Measurements from ENCODE around the gene ACVRL1. TPM values are rescaled to one million over a fixed set of nuclear protein-coding genes. Genes with fewer than 3 reads are reported as not detected.
A peak's percentile ranks its signal among the peaks of the same experiment; 100 is the strongest.

Gene ACVRL1
- total RNA-seq, 2 experiments from 2014 or later = not detected

DNA sequence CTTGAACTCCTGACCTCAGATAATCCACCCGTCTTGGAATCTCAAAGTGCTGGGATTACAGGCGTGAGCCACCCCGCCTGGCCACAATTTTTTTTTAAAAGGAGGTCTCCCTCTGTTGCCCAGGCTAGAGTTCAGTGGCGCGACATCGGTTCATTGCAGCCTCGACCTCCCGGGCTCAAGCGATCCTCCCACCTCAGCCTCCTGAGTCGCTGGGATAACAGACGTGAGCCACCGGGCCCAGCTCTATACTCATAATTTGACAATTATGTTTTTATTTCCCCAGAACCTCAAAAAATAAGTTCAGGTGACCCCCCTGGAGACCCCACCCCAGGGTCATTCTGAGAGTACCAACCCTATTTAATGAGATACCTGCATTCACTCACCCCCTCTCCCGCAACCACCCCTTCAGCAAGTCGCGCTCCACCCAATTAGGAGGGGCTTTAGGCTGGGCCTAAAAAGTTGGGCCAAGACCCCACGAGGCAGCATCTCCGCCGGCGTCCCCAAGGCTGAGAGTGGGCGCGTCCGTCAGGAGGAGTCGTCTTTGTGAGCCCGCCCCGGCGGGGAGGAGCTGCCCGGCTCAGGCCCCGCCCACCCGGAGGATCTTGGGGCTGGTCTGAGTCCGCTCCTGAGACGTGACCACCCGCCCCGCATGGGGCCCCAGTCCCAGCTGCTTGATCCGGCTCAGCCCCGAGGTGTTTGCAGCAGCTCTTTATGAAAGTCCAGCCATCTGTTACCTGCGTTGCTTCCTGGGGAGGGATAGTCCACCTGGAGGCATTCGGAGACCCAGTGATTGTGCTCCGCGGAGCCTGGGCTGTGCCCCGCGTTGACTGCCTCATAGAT lies 19.6 kb upstream of the ACVRL1 start, which contains the start of gene ANKRD33:
ANKRD33 (plus strand) TSS at position 628 of the 840 bp plus-strand sequence; CDS start at position 712, 84 bp downstream.
- H3K36me3 ChIP-seq (ENCODE audit: insufficient read depth, low read length) = no peaks in the 10 kb centered on the region
- intact Hi-C loops (cut with DNase I, micrococcal nuclease) = no loop called here
- H3K4me1 Mint-ChIP-seq (ENCODE audit: low read depth) = peaks cover 21% of the 10 kb centered on the region
- H3K4me3 Mint-ChIP-seq = no peak within 1 kb of the TSS
- H3K9me3 ChIP-seq (ENCODE audit: control insufficient read depth in 1 of 2, insufficient read depth in 1 of 2, low read length in 2 of 2) = peaks cover 0 to 3% of the 10 kb centered on the region in 2 experiments
- H3K27me3 ChIP-seq (ENCODE audit: control insufficient read depth in 1 of 2, insufficient read depth in 2 of 2, low read length in 2 of 2) = peaks cover 0 to 2% of the 10 kb centered on the region in 2 experiments
- H3K27ac Mint-ChIP-seq = peak within 1 kb of the TSS; percentile 33
- no peak within 1 kb of the TSS for H3K27ac ChIP-seq (ENCODE audit: low read depth in 1 of 2, low read length in 2 of 2)
- H3K4me3 ChIP-seq (ENCODE audit: low read length) = no peak within 1 kb of the TSS
- no peaks in the 10 kb centered on the region for H3K27me3 Mint-ChIP-seq
- no peaks in the 10 kb centered on the region for H3K36me3 Mint-ChIP-seq (ENCODE audit: low read depth)
- TF ChIP-seq, protein P1, sequence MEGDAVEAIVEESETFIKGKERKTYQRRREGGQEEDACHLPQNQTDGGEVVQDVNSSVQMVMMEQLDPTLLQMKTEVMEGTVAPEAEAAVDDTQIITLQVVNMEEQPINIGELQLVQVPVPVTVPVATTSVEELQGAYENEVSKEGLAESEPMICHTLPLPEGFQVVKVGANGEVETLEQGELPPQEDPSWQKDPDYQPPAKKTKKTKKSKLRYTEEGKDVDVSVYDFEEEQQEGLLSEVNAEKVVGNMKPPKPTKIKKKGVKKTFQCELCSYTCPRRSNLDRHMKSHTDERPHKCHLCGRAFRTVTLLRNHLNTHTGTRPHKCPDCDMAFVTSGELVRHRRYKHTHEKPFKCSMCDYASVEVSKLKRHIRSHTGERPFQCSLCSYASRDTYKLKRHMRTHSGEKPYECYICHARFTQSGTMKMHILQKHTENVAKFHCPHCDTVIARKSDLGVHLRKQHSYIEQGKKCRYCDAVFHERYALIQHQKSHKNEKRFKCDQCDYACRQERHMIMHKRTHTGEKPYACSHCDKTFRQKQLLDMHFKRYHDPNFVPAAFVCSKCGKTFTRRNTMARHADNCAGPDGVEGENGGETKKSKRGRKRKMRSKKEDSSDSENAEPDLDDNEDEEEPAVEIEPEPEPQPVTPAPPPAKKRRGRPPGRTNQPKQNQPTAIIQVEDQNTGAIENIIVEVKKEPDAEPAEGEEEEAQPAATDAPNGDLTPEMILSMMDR (IDR thresholded peaks at IDR 0.05) = no peak
- peaks cover 11% of the 10 kb centered on the region for H3K4me1 ChIP-seq (ENCODE audit: insufficient read depth, low read length)
- ChIA-PET POLR2A (interaction anchor here (1.5 kb wide), 1 partner anchor 24 kb away, joined by 5 read pairs; no protein-coding TSS in a partner anchor), CTCF (no interaction called here)
- DNase-seq (no peak), ATAC-seq (ENCODE audit: poor library complexity) (no peak)
- no peaks in the 10 kb centered on the region for H3K9me3 Mint-ChIP-seq

DNA sequence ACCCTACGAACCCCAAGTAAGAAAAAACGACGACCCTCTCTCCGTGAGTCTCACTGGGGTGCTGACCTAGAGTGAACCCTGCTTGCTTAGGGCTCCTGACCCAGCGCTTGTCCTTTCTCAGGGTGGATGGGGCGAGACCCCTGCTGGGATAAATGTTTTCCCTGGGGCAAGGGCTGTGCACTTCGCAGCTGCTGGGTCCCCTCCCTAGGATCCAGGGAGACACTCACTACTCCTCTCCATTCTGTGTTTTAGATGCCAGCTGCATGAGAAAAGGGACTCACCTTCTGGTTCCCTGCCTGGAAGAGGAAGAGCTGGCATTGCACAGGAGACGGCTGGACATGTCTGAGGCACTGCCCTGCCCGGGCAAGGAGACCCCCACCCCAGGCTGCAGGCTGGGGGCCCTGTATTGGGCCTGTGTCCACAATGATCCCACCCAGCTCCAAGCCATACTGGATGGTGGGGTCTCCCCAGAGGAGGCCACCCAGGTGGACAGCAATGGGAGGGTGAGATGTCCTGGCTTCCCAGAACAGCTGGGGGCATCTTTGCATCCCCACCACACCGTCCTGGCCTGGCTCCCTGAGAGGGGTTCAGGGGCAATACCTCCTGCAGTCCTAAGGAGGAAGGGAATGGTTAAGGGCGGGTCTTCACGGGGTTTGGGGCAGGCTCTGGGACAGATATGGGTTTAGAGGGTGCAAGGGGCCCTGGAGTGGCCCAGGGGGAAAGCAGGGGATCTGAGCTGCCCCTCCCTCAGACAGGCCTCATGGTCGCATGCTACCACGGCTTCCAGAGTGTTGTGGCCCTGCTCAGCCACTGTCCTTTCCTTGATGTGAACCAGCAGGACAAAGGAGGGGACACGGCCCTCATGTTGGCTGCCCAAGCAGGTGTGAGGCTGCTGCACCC lies 18.7 kb upstream of the ACVRL1 start:
- TF ChIP-seq, protein P1 (IDR thresholded peaks at IDR 0.05) = no peak
- intact Hi-C loops (cut with DNase I, micrococcal nuclease) = no loop called here
- no peak overlapping the region for H3K27ac ChIP-seq (ENCODE audit: low read depth in 1 of 2, low read length in 2 of 2)
- Mint-ChIP-seq H3K36me3 (ENCODE audit: low read depth) (no peaks in the 10 kb centered on the region), H3K9me3 (no peaks in the 10 kb centered on the region), H3K27me3 (no peaks in the 10 kb centered on the region), H3K4me1 (ENCODE audit: low read depth) (peaks cover 21% of the 10 kb centered on the region), H3K4me3 (no peak overlapping the region), H3K27ac (peak overlapping the region; percentile 33)
- POLR2A ChIA-PET = interaction anchor here (1.5 kb wide), 1 partner anchor 25 kb away, joined by 5 read pairs; no protein-coding TSS in a partner anchor
- peaks cover 11% of the 10 kb centered on the region for H3K4me1 ChIP-seq (ENCODE audit: insufficient read depth, low read length)
- no peak for DNase-seq
- CTCF ChIA-PET = no interaction called here
- no peaks in the 10 kb centered on the region for H3K36me3 ChIP-seq (ENCODE audit: insufficient read depth, low read length)
- ATAC-seq (ENCODE audit: poor library complexity) = no peak
- H3K9me3 ChIP-seq (ENCODE audit: control insufficient read depth in 1 of 2, insufficient read depth in 1 of 2, low read length in 2 of 2) = peaks cover 0 to 3% of the 10 kb centered on the region in 2 experiments
- H3K4me3 ChIP-seq (ENCODE audit: low read length) = no peak overlapping the region
- peaks cover 0 to 2% of the 10 kb centered on the region in 2 experiments for H3K27me3 ChIP-seq (ENCODE audit: control insufficient read depth in 1 of 2, insufficient read depth in 2 of 2, low read length in 2 of 2)

Data from CD4-positive, alpha-beta T cell (primary cell).